ENCODE results near the gene THAP2.
"Not testable (repeated sequence)": the region's sequence is repeated elsewhere in the genome, so short reads cannot be mapped to it uniquely, and the experiment has no call there.

The THAP2 gene

DNA sequence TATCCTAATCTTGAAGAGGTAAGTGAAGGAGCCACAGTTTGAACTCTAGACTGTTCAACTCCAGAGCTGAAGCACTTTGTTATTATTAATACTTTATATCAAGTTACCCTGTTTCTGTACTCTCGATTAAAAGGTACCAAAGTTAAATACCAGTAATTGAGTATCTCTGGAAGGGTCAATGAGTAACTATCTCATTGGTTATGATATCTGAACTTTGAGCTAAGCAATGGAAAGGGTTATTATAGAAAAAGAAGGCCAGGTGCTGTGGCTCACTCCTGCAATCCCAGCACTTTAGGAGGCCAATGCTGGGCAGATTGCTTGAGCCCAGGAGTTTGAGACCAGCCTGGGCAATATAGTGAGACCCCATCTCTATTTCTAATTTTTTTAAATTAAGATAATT lies 31.7 kb downstream of the THAP2 start:
- FAIRE-seq = no peak

DNA sequence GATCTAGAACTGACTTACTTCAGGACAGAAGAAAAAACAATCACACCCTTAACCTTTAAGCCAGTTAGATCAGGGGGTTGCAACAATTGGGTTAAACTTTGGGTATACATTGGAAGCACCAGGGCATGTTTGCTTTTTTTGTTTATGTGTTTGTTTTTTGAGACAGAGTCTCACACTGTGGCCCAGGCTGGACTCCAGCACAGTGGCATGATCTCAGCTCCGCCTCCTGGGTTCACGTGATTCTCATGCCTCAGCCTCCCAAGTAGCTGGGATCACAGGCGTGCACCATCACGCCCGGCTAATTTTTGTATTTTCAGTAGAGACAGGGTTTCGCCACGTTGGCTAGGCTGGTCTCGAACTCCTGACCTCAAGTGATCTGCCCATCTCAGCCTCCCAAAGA lies 38.1 kb downstream of the THAP2 start:
- not testable (repeated sequence) for DNase-seq (ENCODE audit: insufficient read length, low spot score); FAIRE-seq

More for the DNA sequence above, 31.7 kb downstream of the THAP2 start:
- DNase-seq (ENCODE audit: insufficient read length, low spot score) = no peak

DNA sequence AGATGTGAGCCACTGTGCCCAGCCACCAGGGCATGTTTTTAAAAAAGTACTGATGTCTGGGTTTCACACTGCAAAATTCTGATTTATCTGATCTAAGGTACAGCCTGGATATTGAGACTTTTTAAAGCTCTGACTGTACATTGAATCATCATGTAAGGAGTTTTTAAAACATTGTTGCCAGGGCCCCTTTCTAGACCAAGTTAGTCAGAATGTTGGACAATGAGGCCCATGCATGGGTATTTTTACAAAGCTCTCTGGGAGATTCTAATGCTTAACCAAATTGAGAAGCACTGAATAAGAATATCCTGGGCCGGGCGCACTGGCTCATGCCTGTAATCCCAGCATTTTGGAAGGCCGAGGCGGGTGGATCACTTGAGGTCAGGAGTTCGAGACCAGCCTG lies 38.5 kb downstream of the THAP2 start:
- no peak for FAIRE-seq
- DNase-seq (ENCODE audit: insufficient read length, low spot score) = no peak

DNA sequence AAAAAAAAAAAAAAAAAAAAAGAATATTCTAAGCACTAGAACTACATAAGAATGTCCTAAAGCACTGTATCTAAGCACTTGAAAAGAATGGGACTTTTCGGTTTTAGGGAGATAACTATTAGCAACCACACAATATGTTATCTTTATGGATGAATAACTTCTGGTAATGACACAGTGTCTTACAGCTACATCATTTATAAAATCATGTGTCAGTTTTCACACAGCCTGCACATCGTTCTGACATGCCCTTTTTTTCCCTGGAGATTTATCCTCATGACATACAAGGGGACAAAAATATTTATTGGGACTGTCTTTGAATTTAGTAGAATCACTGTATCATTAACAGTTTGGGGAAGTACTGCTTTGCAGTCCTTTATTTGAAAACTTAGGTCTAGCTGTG lies 39.1 kb downstream of the THAP2 start:
- no peak for FAIRE-seq
- DNase-seq (ENCODE audit: insufficient read length, low spot score) = no peak

DNA sequence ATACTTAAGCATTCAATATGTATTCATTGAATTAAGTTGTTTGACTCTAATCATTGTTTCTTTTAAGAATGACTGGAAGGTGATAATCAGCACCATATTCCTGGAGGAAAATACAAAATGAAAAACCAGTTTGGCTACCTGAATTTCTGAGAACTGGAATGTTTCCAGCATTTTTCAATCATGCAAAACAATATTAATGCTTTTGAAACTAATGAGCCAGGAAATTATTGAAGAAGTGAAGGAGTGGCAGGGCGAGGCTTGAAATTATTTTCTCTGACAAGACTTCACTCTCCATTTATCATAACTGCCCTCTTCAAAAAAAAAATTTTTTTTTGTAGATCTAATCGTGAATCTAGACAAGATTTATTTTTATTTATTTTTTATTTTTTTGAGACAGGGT lies 40.8 kb downstream of the THAP2 start:
- FAIRE-seq (no peak), DNase-seq (ENCODE audit: insufficient read length, low spot score) (no peak)

DNA sequence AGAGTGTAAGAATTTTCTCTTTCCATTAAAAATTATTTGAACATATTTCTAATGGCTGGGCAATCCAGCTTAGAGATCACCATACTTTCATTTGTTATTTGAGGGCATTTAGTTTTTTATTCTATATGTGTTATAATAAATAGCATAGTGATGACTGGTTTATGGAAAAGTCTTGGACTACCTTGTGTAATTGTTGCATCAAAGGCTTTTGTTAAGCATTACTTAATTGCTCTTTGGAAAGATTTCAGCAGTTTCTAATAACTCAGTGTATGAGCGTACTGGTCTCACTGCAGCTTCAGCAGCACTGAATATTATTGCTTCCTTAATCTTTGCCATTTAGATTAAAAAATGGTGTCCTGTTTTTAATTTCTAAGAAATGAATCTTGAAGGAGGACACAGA lies 44.6 kb downstream of the THAP2 start:
- DNase-seq (ENCODE audit: insufficient read length, low spot score) (no peak), FAIRE-seq (no peak)

DNA sequence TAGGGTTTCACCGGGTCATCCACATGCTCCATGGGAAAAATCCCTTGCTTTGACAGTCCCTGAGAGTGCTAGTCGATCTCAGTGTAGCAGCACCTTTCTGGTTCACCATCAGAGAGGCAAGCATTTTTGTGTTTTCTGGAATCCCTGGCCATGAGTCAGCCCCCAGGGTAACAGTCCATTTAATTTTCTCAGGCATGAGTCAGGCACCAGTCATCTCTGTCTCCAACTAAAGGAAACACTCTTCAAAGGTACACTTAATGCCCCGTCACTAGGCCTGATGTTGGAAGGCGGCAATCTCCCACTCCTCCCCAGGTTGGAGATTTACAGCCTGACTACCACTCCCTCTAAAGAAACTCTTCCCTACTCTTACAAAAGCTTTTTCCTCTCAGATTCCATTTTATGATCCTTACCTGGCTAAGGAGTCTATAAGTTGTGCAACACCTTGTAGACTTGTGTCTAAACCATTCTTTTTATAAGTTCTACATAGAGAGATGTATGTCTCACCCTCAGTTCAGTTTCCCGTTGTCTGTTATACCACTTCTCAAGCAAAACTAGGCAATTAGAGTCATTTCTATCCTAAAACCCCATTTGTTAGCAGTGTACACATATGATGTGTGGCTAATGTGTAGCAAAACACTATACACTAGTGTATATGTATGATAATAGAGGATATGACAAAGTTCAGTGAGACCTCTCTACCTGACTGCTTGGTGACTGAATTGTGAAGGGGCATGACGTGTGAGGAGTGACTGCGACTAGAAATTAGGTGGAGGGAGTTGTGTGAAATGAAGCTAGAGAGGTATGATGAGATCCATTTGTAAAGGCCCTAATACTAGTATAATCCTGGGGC lies 46.4 kb downstream of the THAP2 start:
- no peak for FAIRE-seq

DNA sequence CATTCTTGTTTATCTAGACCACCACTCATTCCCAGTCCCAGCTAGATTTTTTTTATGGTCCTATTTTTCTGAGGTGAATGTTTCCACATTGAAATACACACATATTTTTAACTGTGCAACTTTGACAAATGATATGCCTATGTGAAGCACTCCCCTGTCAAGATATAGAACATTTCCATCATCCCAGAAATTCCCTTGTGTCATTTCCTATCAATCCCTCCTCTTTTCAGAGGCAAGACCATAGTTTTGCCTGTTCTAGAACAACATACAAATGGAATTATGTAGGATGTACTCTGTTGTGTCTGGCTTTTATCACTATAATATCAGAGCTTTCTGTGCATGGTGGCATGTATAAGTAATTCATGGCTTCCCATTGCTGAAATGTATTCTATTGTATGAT lies 54.5 kb downstream of the THAP2 start:
- FAIRE-seq = no peak
- no peak for DNase-seq (ENCODE audit: insufficient read length, low spot score)

More for the DNA sequence above, 46.4 kb downstream of the THAP2 start:
- no peak for DNase-seq (ENCODE audit: insufficient read length, low spot score)

DNA sequence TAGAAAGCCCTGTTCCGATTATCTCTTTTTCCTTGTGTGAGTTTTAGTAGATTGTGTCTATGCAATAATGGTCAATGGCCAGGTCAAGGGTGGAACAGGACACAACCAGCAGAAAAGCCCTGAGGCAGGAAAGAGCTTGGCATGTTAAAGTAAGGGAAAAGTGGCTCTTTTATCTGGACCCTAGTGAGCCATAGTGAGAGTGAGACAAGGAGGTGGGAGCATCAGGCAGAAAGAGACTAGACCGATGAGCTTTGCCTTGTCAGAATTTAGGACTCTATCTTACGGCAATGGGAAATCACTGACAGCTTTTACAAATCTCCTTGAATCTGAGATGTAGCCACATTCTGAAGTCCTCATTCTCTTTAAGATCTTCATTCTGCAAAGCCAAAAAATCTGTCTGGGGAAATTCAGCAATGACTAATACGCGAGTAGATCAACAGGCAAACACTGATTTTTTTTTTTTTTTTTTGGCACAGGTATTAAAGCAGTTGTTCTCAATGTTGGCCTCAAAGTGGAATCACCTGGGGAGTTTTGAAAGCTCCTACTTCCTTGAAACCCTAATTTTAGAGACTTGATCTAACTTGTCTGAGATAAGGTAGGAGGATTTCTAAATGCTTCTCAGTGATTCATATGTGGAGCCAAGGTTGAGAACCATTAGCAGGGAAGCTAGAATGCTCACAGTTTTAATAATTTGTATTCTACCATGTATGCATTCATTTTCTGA lies 55.7 kb downstream of the THAP2 start:
- FAIRE-seq = no peak
- no peak for DNase-seq (ENCODE audit: insufficient read length, low spot score)

DNA sequence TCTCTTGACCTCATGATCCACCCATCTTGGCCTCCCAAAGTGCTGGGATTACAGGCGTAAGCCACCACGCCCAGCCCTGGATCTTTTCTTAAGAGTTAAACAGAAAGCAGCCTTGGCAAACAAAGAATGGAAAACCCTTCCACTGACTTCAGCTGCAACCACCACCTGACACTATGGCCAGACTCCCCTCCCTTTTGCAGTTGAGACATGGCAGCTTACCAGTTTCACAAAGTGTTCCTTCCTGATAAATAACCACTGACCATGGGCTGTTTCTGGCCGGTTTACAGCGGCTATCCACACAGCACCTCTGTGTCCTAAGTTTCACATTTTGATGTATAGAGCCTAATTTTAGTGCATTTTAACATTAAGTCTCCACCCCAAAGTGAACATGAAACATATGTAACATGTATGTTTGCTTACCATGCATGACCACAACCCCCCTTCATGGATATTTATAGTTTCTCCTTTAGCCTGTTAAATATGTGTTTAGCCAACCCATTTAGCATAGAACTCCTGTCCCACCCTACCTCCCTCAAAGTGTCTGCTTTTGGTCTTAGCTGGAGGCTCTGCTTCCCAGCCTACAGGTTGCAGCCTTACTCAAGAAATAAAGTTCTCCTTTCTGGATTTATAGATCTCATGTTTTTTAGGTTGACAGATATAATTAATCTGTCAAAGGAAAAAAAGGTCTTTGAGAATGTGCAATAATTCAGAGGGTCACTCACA lies 57.8 kb downstream of the THAP2 start:
- FAIRE-seq = no peak

DNA sequence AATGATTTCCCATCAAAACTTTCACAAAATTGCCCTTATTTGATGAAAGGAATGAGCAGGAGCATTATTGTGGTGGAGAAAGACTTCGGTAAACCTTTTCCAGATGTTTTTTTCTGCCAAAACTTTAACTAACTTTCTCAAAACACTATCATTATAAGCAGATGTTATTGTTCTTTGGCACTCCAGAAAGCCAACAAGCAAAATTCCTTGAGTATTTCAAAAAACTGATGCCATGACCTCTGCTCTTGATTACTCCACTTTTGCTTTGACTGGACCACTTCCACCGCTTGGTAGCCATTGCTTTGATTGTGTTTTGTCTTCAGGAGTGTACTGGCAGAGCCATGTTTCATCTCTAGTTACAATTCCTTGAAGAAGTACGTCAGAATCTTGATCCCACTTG lies 60.9 kb downstream of the THAP2 start:
- FAIRE-seq (no peak), DNase-seq (ENCODE audit: insufficient read length, low spot score) (no peak)

More for the DNA sequence above, 57.8 kb downstream of the THAP2 start:
- no peak for DNase-seq (ENCODE audit: insufficient read length, low spot score)

DNA sequence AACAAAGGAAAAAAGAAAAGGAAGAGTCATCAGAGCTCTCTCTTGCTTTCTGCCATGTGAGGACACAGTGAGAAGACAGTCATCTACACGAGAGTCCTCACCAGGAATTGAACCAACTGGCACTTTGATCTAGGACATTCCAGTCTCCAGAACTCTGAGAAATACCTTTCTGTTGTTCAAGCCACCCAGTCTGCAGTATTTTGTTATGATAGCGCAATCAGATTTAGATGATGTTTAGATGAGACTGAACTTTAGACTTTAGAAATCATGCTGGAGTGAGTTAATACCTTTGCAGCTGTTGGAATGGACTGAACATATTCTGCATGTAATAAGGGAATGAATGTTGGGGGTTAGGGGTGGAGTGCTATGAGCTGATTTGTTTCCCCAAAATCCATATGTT lies 62.4 kb downstream of the THAP2 start:
- FAIRE-seq = no peak
- DNase-seq (ENCODE audit: insufficient read length, low spot score) = no peak

DNA sequence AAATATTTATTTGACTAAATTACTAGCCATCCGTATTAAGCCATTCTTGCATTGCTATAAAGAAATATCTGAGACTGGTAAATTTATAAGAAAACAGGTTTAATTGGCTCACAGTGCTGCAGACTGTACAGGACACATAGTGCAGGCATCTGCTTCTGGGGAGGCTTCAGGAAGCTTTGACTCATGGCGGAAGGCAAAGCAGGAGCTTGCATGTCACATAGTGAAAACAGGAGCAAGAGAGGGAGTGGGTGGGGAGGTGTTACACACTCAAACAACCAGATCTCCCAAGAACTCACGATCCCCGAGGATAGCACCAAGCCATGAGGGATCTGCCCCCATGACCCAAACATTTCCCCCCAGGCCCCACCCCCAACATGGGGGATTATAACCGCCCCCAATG lies 63.9 kb downstream of the THAP2 start:
- DNase-seq (ENCODE audit: insufficient read length, low spot score) (no peak), FAIRE-seq (no peak)
